KOPT-K1 (cell line): ENCODE results near the gene MICAL2.

Experiments
- H3K27ac ChIP-seq: fragments of 200-600 bp; sonication (generic); 2 replicates; pipeline ENCODE4 v1.5.1; 2016; ENCODE audit warnings: antibody characterized with exemption, mild to moderate bottlenecking, low read depth, low read length; ENCODE audit not compliant: poor library complexity, severe bottlenecking
- H3K36me3 ChIP-seq: fragments of 200-600 bp; sonication (generic); 2 replicates; pipeline ENCODE4 v1.5.1; 2017; ENCODE audit warnings: antibody characterized with exemption, mild to moderate bottlenecking, low read length, moderate library complexity; ENCODE audit not compliant: insufficient read depth
- H3K9me3 ChIP-seq: fragments of 200-600 bp; sonication (generic); 2 replicates; pipeline ENCODE4 v1.5.1; 2017; ENCODE audit warnings: antibody characterized with exemption, low read length, mild to moderate bottlenecking; ENCODE audit not compliant: insufficient read depth, poor library complexity, severe bottlenecking

Gene MICAL2

GRCh38 chr11:12280838-12281565 is 170.6 kb downstream of the MICAL2 start:
- no peaks in the 10 kb centered on the region for H3K36me3 ChIP-seq
- H3K9me3 ChIP-seq = no peaks in the 10 kb centered on the region
- no peak overlapping the region for H3K27ac ChIP-seq

GRCh38 chr11:12281571-12282478 is 171.4 kb downstream of the MICAL2 start:
- no peaks in the 10 kb centered on the region for H3K9me3 ChIP-seq
- H3K36me3 ChIP-seq = no peaks in the 10 kb centered on the region
- H3K27ac ChIP-seq = no peak overlapping the region

GRCh38 chr11:12282676-12283075 is 172.3 kb downstream of the MICAL2 start:
- Histone ChIP-seq H3K9me3 (no peaks in the 10 kb centered on the region), H3K27ac (no peak overlapping the region), H3K36me3 (no peaks in the 10 kb centered on the region)

- no peaks in the 10 kb centered on the region for H3K36me3 ChIP-seq
- no peaks in the 10 kb centered on the region for H3K9me3 ChIP-seq
- no peak overlapping the region for H3K27ac ChIP-seq
Measured at GRCh38 chr11:12284316-12285050, 174.1 kb downstream of the MICAL2 start.

GRCh38 chr11:12285106-12285505 is 174.7 kb downstream of the MICAL2 start:
- no peaks in the 10 kb centered on the region for H3K9me3 ChIP-seq
- H3K36me3 ChIP-seq = no peaks in the 10 kb centered on the region
- H3K27ac ChIP-seq = no peak overlapping the region

- no peak overlapping the region for H3K27ac ChIP-seq
- H3K36me3 ChIP-seq = no peaks in the 10 kb centered on the region
- H3K9me3 ChIP-seq = no peaks in the 10 kb centered on the region
Measured at GRCh38 chr11:12285811-12286222, 175.4 kb downstream of the MICAL2 start.

- H3K9me3 ChIP-seq = no peaks in the 10 kb centered on the region
- H3K36me3 ChIP-seq = no peaks in the 10 kb centered on the region
- no peak overlapping the region for H3K27ac ChIP-seq
Measured at GRCh38 chr11:12286606-12287005, 176.2 kb downstream of the MICAL2 start.

GRCh38 chr11:12287009-12287373 is 176.6 kb downstream of the MICAL2 start:
- Histone ChIP-seq H3K36me3 (no peaks in the 10 kb centered on the region), H3K27ac (no peak overlapping the region), H3K9me3 (no peaks in the 10 kb centered on the region)

GRCh38 chr11:12287374-12288211 is 177.2 kb downstream of the MICAL2 start:
- no peaks in the 10 kb centered on the region for H3K9me3 ChIP-seq
- H3K36me3 ChIP-seq = no peaks in the 10 kb centered on the region
- no peak overlapping the region for H3K27ac ChIP-seq

GRCh38 chr11:12288212-12288930 is 178.0 kb downstream of the MICAL2 start:
- H3K36me3 ChIP-seq = no peaks in the 10 kb centered on the region
- no peaks in the 10 kb centered on the region for H3K9me3 ChIP-seq
- no peak overlapping the region for H3K27ac ChIP-seq

- no peaks in the 10 kb centered on the region for H3K36me3 ChIP-seq
- no peaks in the 10 kb centered on the region for H3K9me3 ChIP-seq
- H3K27ac ChIP-seq = no peak overlapping the region
Measured at GRCh38 chr11:12288931-12289666, 178.7 kb downstream of the MICAL2 start.

GRCh38 chr11:12289667-12290476 is 179.5 kb downstream of the MICAL2 start:
- H3K9me3 ChIP-seq = no peaks in the 10 kb centered on the region
- H3K36me3 ChIP-seq = no peaks in the 10 kb centered on the region
- no peak overlapping the region for H3K27ac ChIP-seq

GRCh38 chr11:12290477-12290922 is 180.1 kb downstream of the MICAL2 start:
- Histone ChIP-seq H3K36me3 (no peaks in the 10 kb centered on the region), H3K27ac (no peak overlapping the region), H3K9me3 (no peaks in the 10 kb centered on the region)
